Hepatocyte (in vitro differentiated cells): ENCODE results near the gene ARL15. TPM values are rescaled to one million over a fixed set of nuclear protein-coding genes. Genes with fewer than 3 reads are reported as not detected.

ENCODE experiments used
- DNase-seq: peaks from one replicate; pipeline ENCODE4 v3.0.0-alpha.2; 2016; ENCODE audit warnings: low spot score
- H2AFZ ChIP-seq: fragments of 200-600 bp; sonication (generic); 2 replicates; pipeline ENCODE4 v1.6.0; 2016; ENCODE audit warnings: antibody characterized with exemption, mild to moderate bottlenecking
- H3K27ac ChIP-seq: fragments of 200-600 bp; sonication (generic); 2 replicates; pipeline ENCODE4 v1.5.1; 2016; ENCODE audit warnings: mild to moderate bottlenecking
- H3K27me3 ChIP-seq: fragments of 200-600 bp; sonication (generic); 2 replicates; pipeline ENCODE4 v1.6.1; 2016
- H3K36me3 ChIP-seq: fragments of 200-600 bp; sonication (generic); replicated peaks from 2 replicates; pipeline ENCODE4 v1.5.1; 2016; ENCODE audit warnings: low read depth; ENCODE audit not compliant: insufficient read depth
- H3K4me1 ChIP-seq: fragments of 200-600 bp; sonication (generic); 2 replicates; pipeline ENCODE4 v1.5.1; 2016; ENCODE audit warnings: mild to moderate bottlenecking, moderate library complexity; ENCODE audit not compliant: insufficient read depth
- H3K4me2 ChIP-seq: fragments of 200-600 bp; sonication (generic); 2 replicates; pipeline ENCODE4 v1.6.0; 2016
- H3K4me3 ChIP-seq: fragments of 200-600 bp; sonication (generic); 2 replicates; pipeline ENCODE4 v1.5.1; 2016; ENCODE audit warnings: mild to moderate bottlenecking
- H3K79me2 ChIP-seq: fragments of 200-600 bp; sonication (generic); 2 replicates; pipeline ENCODE4 v1.6.0; 2017; ENCODE audit warnings: mild to moderate bottlenecking
- H3K9me2 ChIP-seq: fragments of 200-600 bp; sonication (generic); replicated peaks from 2 replicates; pipeline ENCODE4 v1.6.0; 2017; ENCODE audit warnings: mild to moderate bottlenecking; ENCODE audit not compliant: insufficient read depth
- H3K9me3 ChIP-seq: fragments of 200-600 bp; sonication (generic); 2 replicates; pipeline ENCODE4 v1.5.1; 2016; ENCODE audit warnings: low read depth, mild to moderate bottlenecking
- H4K20me1 ChIP-seq: fragments of 200-600 bp; sonication (generic); 2 replicates; pipeline ENCODE4 v1.6.0; 2016; ENCODE audit warnings: mild to moderate bottlenecking; ENCODE audit not compliant: insufficient read depth, poor library complexity, severe bottlenecking
- CTCF ChIP-seq: fragments of 200-600 bp; sonication (generic); IDR thresholded peaks from 2 replicates; pipeline ENCODE4 v1.5.1; 2016; ENCODE audit warnings: antibody characterized with exemption, mild to moderate bottlenecking; ENCODE audit not compliant: poor library complexity
- EZH2 ChIP-seq: fragments of 200-600 bp; sonication (generic); IDR thresholded peaks from 2 replicates; pipeline ENCODE4 v1.6.1; 2016; ENCODE audit warnings: antibody characterized with exemption, mild to moderate bottlenecking, borderline replicate concordance
- EZH2phosphoT487 ChIP-seq: fragments of 200-600 bp; sonication (generic); IDR thresholded peaks from one replicate; pipeline ENCODE4 v1.6.1; 2018; ENCODE audit warnings: antibody characterized with exemption, mild to moderate bottlenecking, low read depth, moderate library complexity; ENCODE audit not compliant: unreplicated experiment, severe bottlenecking
- WGBS: methylation state at CpG from one replicate; pipeline ENCODE4 v1.1.6; 2016; ENCODE audit warnings: low lambda C conversion rate; ENCODE audit errors: missing lambda C conversion rate; 5-methylcytosine and 5-hydroxymethylcytosine counted together
- polyA plus RNA-seq: library from polyadenylated mRNA; unstranded; fragments of >200 nt; fragmentation: Nextera tagmentation; extraction: Ambion mirVana; gene quantifications from 2 replicates; pipeline ENCODE4 v1.2.1, GENCODE V29; 2016
- total RNA-seq: library from RNA; depleted of rRNA; stranded (reverse); fragments of >200 nt; gene quantifications from 2 replicates; pipeline ENCODE4 v1.2.3, GENCODE V29; 2014

Gene ARL15
- total and polyA plus RNA-seq, 2 experiments from 2014 or later, result 13.3 to 66.3 TPM

- no peak overlapping the region for H2AFZ ChIP-seq
- no peaks in the 10 kb centered on the region for H3K36me3 ChIP-seq
- DNase-seq, result no peak
- H3K4me1 ChIP-seq, result peaks cover 11% of the 10 kb centered on the region
- no peaks in the 10 kb centered on the region for H3K9me3 ChIP-seq
- H3K27ac ChIP-seq, result no peak overlapping the region
- no peak overlapping the region for H3K4me3 ChIP-seq
- no peak overlapping the region for H3K4me2 ChIP-seq
- peaks cover 96% of the 10 kb centered on the region for H3K79me2 ChIP-seq
- TF ChIP-seq EZH2 (no peak), EZH2phosphoT487 (no peak), CTCF (no peak)
- 75% methylated on average over 5 of the region's 5 CpGs for WGBS
- no peaks in the 10 kb centered on the region for H3K27me3 ChIP-seq
- H3K9me2 ChIP-seq, result no peaks in the 10 kb centered on the region
- H4K20me1 ChIP-seq, result peaks cover 8% of the 10 kb centered on the region
Measured at GRCh38 chr5:54294097-54294667, 16.2 kb downstream of the ARL15 start.

- 85% methylated on average over 1 of the region's 1 CpG for WGBS
- Histone ChIP-seq H3K4me2 (no peak overlapping the region), H3K4me3 (no peak overlapping the region), H3K36me3 (no peaks in the 10 kb centered on the region), H3K4me1 (peaks cover 11% of the 10 kb centered on the region), H3K9me3 (no peaks in the 10 kb centered on the region), H3K27me3 (no peaks in the 10 kb centered on the region), H3K79me2 (peaks cover 96% of the 10 kb centered on the region), H3K27ac (no peak overlapping the region), H2AFZ (no peak overlapping the region), H4K20me1 (peaks cover 8% of the 10 kb centered on the region), H3K9me2 (no peaks in the 10 kb centered on the region)
- no peak for DNase-seq
- no peak for TF ChIP-seq CTCF
- no peak for TF ChIP-seq EZH2
- TF ChIP-seq EZH2phosphoT487, result no peak
Measured at GRCh38 chr5:54292866-54293265, 17.5 kb downstream of the ARL15 start.

- WGBS, result 78% methylated on average over 3 of the region's 3 CpGs
- Histone ChIP-seq H3K79me2 (peaks cover 96% of the 10 kb centered on the region), H3K4me1 (peaks cover 10% of the 10 kb centered on the region), H3K27ac (no peak overlapping the region), H3K4me2 (no peak overlapping the region), H3K9me3 (no peaks in the 10 kb centered on the region), H3K4me3 (no peak overlapping the region), H2AFZ (no peak overlapping the region), H3K9me2 (no peaks in the 10 kb centered on the region), H3K27me3 (no peaks in the 10 kb centered on the region), H4K20me1 (peaks cover 8% of the 10 kb centered on the region), H3K36me3 (no peaks in the 10 kb centered on the region)
- DNase-seq, result no peak
- TF ChIP-seq EZH2 (no peak), EZH2phosphoT487 (no peak), CTCF (no peak)
Measured at GRCh38 chr5:54291498-54291897, 18.9 kb downstream of the ARL15 start.
